GM12878 (cell line): ENCODE data around the gene PGLYRP3. TPM values are rescaled to one million over a fixed set of nuclear protein-coding genes. Genes with fewer than 3 reads are reported as not detected.

Experiments
- ATAC-seq: fragments of 200-7000 bp; cut with Tn5 transposase; 3 replicates; pipeline ENCODE4 v1.9.1; 2020; ENCODE audit warnings: mild to moderate bottlenecking, moderate library complexity
- BruUV-seq: library from RNA; stranded (reverse); fragments of 400-500 nt; replicated peaks from 2 replicates; lab custom pipeline; 2021; lab: Mats Ljungman, UMichigan
- CTCF ChIA-PET: fragments of 300-600 bp; sonication (Branson Sonifier 250); formaldehyde crosslinking; extraction: SDS; loops from one replicate; lab custom pipeline; 2021; ENCODE audit warnings: inconsistent platforms; lab: Yijun Ruan, JAX
- POLR2A ChIA-PET: fragments of 350-600 bp; formaldehyde crosslinking; extraction: SDS; loops from one replicate; lab custom pipeline; 2021; ENCODE audit warnings: inconsistent platforms; lab: Charles Lee
- RAD21 ChIA-PET: fragments of 300-600 bp; sonication (Branson Sonifier 250); formaldehyde crosslinking; loops from one replicate; lab custom pipeline; 2023; ENCODE audit warnings: antibody characterized with exemption; ENCODE audit not compliant: unreplicated experiment; lab: Charles Lee
- SMC1A ChIA-PET: fragments of 300-600 bp; sonication (Branson Sonifier 250); formaldehyde crosslinking; loops from one replicate; lab custom pipeline; 2023; ENCODE audit not compliant: unreplicated experiment, uncharacterized antibody; lab: Charles Lee
- DNase-seq: peaks from one replicate; pipeline ENCODE4 v3.0.0-alpha.2; 2011; ENCODE audit warnings: low read depth, low spot score
- FAIRE-seq: peaks from 3 replicates; lab custom pipeline; 2011; peaks lifted over from hg19 to GRCh38; lab: Jason Lieb, UNC
- H2AFZ ChIP-seq: 2 replicates; pipeline ENCODE4 v1.6.0; 2011; ENCODE audit warnings: low read depth, low read length, control low read depth; ENCODE audit not compliant: control insufficient read depth
- H3K27ac ChIP-seq: 2 replicates; pipeline ENCODE4 v1.5.1; 2011; ENCODE audit warnings: control low read depth; ENCODE audit not compliant: control insufficient read depth, insufficient read depth
- H3K27me3 ChIP-seq, 2 experiments: replicated peaks in 1 of 2; 2 replicates each; pipeline versions ENCODE4 v1.6.0 to v1.6.1; 2011; ENCODE audit warnings: low read length in 1 of 2; ENCODE audit not compliant: control insufficient read depth in 2 of 2, insufficient read depth in 2 of 2
- H3K36me3 ChIP-seq, 2 experiments: 2 replicates each; pipeline ENCODE4 v1.5.1; 2011; ENCODE audit warnings: low read length in 1 of 2; ENCODE audit not compliant: control insufficient read depth in 2 of 2, insufficient read depth in 2 of 2
- H3K4me1 ChIP-seq: 2 replicates; pipeline ENCODE4 v1.6.1; 2011; ENCODE audit warnings: mild to moderate bottlenecking, low read length, moderate library complexity, mixed read lengths; ENCODE audit not compliant: control insufficient read depth, insufficient read depth
- H3K4me2 ChIP-seq: 2 replicates; pipeline ENCODE4 v1.6.0; 2011; ENCODE audit warnings: control low read depth; ENCODE audit not compliant: control insufficient read depth, insufficient read depth
- H3K4me3 ChIP-seq: fragments of 200-600 bp; sonication (generic); 2 replicates; pipeline ENCODE4 v1.5.1; 2016
- H3K79me2 ChIP-seq: 2 replicates; pipeline ENCODE4 v1.6.0; 2011; ENCODE audit warnings: low read length; ENCODE audit not compliant: control insufficient read depth, insufficient read depth
- H3K9ac ChIP-seq: 2 replicates; pipeline ENCODE4 v1.8.0; 2011; ENCODE audit warnings: low read length, control low read depth, mixed read lengths; ENCODE audit not compliant: control insufficient read depth, insufficient read depth
- H3K9me3 ChIP-seq: replicated peaks from 3 replicates; pipeline ENCODE4 v1.5.1; 2011; ENCODE audit warnings: mild to moderate bottlenecking, low read length; ENCODE audit not compliant: control insufficient read depth, insufficient read depth
- H4K20me1 ChIP-seq: 2 replicates; pipeline ENCODE4 v1.6.0; 2011; ENCODE audit not compliant: control insufficient read depth, insufficient read depth
- BRCA1 ChIP-seq: IDR thresholded peaks from 2 replicates; pipeline ENCODE4 v1.6.1; 2011; ENCODE audit warnings: low read depth, low read length, improper control_type of control experiment
- ETV6 ChIP-seq, 2 experiments: fragments of 450-650 bp in 1 of 2; IDR thresholded peaks in 1 of 2; conservative IDR thresholded peaks in 1 of 2; 2 replicates each; pipeline ENCODE4 v1.6.1; 2014; ENCODE audit warnings: antibody characterized with exemption in 1 of 2, borderline replicate concordance in 1 of 2, low read depth in 1 of 2, mild to moderate bottlenecking in 1 of 2, moderate library complexity in 1 of 2
- FOXK2 ChIP-seq: fragments of 450-650 bp; IDR thresholded peaks from 2 replicates; pipeline ENCODE4 v1.6.1; 2017; ENCODE audit warnings: mild to moderate bottlenecking, moderate library complexity
- IRF4 ChIP-seq: IDR thresholded peaks from 2 replicates; pipeline ENCODE4 v1.6.1; 2011; ENCODE audit warnings: low read depth, low read length
- KDM1A ChIP-seq: fragments of 200-600 bp; sonication (generic); IDR thresholded peaks from 2 replicates; pipeline ENCODE4 v1.6.1; 2016; ENCODE audit warnings: borderline replicate concordance
- KLF5 ChIP-seq: fragments of 450-650 bp; IDR thresholded peaks from 2 replicates; pipeline ENCODE4 v1.6.1; 2014; ENCODE audit warnings: mild to moderate bottlenecking; ENCODE audit not compliant: partially characterized antibody
- RUNX3 ChIP-seq: IDR thresholded peaks from 2 replicates; pipeline ENCODE4 v1.6.1; 2012; ENCODE audit warnings: low read length, inconsistent platforms
- TARDBP ChIP-seq: IDR thresholded peaks from 2 replicates; pipeline ENCODE4 v1.6.1; 2016; ENCODE audit warnings: borderline replicate concordance
- WGBS: methylation state at CpG from one replicate; pipeline ENCODE4 v1.1.6; 2016; ENCODE audit warnings: low lambda C conversion rate; ENCODE audit not compliant: insufficient replicate concordance, insufficient coverage; ENCODE audit errors: missing lambda C conversion rate; 5-methylcytosine and 5-hydroxymethylcytosine counted together
- in situ Hi-C: fragments of 300-500 bp; cut with MboI; formaldehyde crosslinking; loops from 9 replicates; pipeline ENCODE4 v1.14.3; 2018; ENCODE audit warnings: mixed read lengths
- intact Hi-C: fragments of 100-400 bp; cut with micrococcal nuclease; formaldehyde crosslinking; loops from one replicate; pipeline ENCODE4 v1.14.2; 2022; ENCODE audit not compliant: unreplicated experiment
- polyA plus RNA-seq, 11 experiments: library from polyadenylated mRNA; depleted of rRNA in 4 of 11; unstranded in 6 of 11; stranded (reverse) in 5 of 11; fragments of >200 nt; fragmentation: Nextera tagmentation in 4 of 11; fragmentation: Illumina TruSeq in 1 of 11; extraction: Ambion mirVana in 4 of 11; extraction: Trizol in 1 of 11; gene quantifications; 1 replicate in 1 of 11; 2 replicates in 10 of 11; pipeline versions ENCODE4 v1.2.1 to v1.2.3, GENCODE V29; 2011 to 2016; ENCODE audit warnings: inconsistent platforms in 2 of 11, missing spikeins in 2 of 11, low read depth in 1 of 11
- total RNA-seq, 4 experiments: library from RNA; depleted of rRNA in 3 of 4; stranded (reverse); fragments of >200 nt in 3 of 4; fragmentation: Illumina TruSeq in 1 of 4; extraction: Trizol in 1 of 4; gene quantifications; 2 replicates each; pipeline versions ENCODE4 v1.2.1 to v1.2.3, GENCODE V29; 2013 to 2021
- TF ChIP-seq, protein P1 (sequence below): fragments of 450-650 bp; IDR thresholded peaks from 2 replicates; pipeline ENCODE4 v1.6.1; 2017; ENCODE audit warnings: mild to moderate bottlenecking, moderate library complexity
- TF ChIP-seq, protein P2 (sequence below): fragments of 450-650 bp; IDR thresholded peaks from 2 replicates; pipeline ENCODE4 v1.6.1; 2016; ENCODE audit warnings: mild to moderate bottlenecking, moderate library complexity, borderline replicate concordance
- TF ChIP-seq, protein P3 (sequence below): fragments of 450-650 bp; IDR thresholded peaks from 2 replicates; pipeline ENCODE4 v1.6.1; 2016; ENCODE audit warnings: mild to moderate bottlenecking

The PGLYRP3 gene
- total and polyA plus RNA-seq, 10 of the 15 experiments (the other 5 are each of a cell fraction or from before 2014, with no cell fraction given) = 0.10 to 0.49 (median 0.18) TPM; not detected in 7

DNA sequence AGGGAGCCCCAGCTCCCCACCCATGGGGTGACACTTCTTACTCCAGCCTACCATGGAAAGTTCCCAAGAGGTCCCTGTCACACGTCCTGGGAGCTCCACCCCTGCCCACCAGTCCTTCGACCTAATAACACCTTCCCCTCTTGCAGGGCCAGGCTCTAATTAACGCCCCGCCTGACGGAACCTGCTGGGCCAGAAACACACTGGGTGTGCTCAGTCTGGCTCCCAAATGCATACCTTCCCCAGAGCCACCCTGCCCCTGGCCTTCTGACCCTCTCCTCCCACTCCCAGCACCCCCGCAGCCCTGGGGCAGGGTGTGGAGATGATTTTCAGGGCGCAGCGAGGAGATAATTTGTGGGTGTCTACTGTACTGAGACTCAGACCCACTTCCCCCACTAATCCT lies 20.6 kb downstream of the PGLYRP3 start (continued):
- TF ChIP-seq, protein P1, sequence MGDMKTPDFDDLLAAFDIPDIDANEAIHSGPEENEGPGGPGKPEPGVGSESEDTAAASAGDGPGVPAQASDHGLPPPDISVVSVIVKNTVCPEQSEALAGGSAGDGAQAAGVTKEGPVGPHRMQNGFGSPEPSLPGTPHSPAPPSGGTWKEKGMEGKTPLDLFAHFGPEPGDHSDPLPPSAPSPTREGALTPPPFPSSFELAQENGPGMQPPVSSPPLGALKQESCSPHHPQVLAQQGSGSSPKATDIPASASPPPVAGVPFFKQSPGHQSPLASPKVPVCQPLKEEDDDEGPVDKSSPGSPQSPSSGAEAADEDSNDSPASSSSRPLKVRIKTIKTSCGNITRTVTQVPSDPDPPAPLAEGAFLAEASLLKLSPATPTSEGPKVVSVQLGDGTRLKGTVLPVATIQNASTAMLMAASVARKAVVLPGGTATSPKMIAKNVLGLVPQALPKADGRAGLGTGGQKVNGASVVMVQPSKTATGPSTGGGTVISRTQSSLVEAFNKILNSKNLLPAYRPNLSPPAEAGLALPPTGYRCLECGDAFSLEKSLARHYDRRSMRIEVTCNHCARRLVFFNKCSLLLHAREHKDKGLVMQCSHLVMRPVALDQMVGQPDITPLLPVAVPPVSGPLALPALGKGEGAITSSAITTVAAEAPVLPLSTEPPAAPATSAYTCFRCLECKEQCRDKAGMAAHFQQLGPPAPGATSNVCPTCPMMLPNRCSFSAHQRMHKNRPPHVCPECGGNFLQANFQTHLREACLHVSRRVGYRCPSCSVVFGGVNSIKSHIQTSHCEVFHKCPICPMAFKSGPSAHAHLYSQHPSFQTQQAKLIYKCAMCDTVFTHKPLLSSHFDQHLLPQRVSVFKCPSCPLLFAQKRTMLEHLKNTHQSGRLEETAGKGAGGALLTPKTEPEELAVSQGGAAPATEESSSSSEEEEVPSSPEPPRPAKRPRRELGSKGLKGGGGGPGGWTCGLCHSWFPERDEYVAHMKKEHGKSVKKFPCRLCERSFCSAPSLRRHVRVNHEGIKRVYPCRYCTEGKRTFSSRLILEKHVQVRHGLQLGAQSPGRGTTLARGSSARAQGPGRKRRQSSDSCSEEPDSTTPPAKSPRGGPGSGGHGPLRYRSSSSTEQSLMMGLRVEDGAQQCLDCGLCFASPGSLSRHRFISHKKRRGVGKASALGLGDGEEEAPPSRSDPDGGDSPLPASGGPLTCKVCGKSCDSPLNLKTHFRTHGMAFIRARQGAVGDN = no peak

DNA sequence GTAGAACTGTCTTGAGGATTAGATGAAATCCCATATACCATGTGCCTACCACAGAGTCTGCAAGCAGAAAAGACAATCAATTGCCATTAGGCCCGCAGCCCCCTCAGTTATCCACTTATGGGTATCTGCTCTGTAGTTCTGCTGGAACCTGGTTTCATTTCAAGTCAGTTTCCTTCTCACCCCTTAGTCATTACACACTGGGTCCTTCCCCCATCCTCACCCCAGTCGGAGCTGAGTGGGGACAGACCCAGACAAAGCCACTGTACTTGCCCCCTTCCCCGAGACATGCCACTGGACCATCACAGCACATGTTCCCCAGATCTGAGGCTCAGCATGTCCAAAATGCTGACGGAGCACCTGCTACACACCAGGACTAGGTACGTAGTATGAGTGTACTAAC lies 21.2 kb downstream of the PGLYRP3 start:
- DNase-seq (peak; percentile 21), FAIRE-seq (no peak), ATAC-seq (peak; percentile 87)
- 0% methylated on average over 5 of the region's 5 CpGs for WGBS
- Histone ChIP-seq H4K20me1 (no peaks in the 10 kb centered on the region), H3K27me3 (no peaks in the 10 kb centered on the region), H3K9ac (no peak overlapping the region), H3K4me2 (0 out of 2 replicates have a peak overlapping the region, but pooled peaks have one; percentile 13), H2AFZ (no peak overlapping the region; the same call in 1 of the 2 replicates), H3K4me1 (peaks cover 9% of the 10 kb centered on the region), H3K79me2 (no peaks in the 10 kb centered on the region), H3K9me3 (no peaks in the 10 kb centered on the region), H3K27ac (no peak overlapping the region), H3K36me3 (no peaks in the 10 kb centered on the region), H3K4me3 (no peak overlapping the region)
- ChIA-PET RAD21 (interaction anchor here (0.8 to 2.7 kb wide), 11 partner anchors 8 to 68 kb away, joined by 3 to 26 read pairs (median 5); partner anchors contain the start of gene PGLYRP4), SMC1A (interaction anchor here (0.7 to 2.4 kb wide), 15 partner anchors 11 to 99 kb away, joined by 3 to 16 read pairs (median 4); no protein-coding TSS in a partner anchor), POLR2A (interaction anchor here (0.8 to 1.6 kb wide), 3 partner anchors 29 to 55 kb away, joined by 4 to 7 read pairs (median 6); no protein-coding TSS in a partner anchor), CTCF (interaction anchor here (0.5 to 6.4 kb wide), 18 partner anchors 11 to 422 kb away, joined by 3 to 66 read pairs (median 5); no protein-coding TSS in a partner anchor)
- in situ Hi-C loops (no loop called here), intact Hi-C loops (no loop called here)
- no TSS peak for BruUV-seq
- no peak for TF ChIP-seq FOXK2
- no peak for TF ChIP-seq TARDBP
- no peak for TF ChIP-seq KLF5
- TF ChIP-seq ETV6 (conservative IDR thresholded peaks at IDR 0.05 in 1 of 2, IDR thresholded peaks at IDR 0.05 in 1 of 2; ENCODE audit: borderline replicate concordance in 1 of 2, low read depth in 1 of 2) = peak in 1 of 2 experiments; percentile 42; a peak in 1 of 4 replicates
- TF ChIP-seq, protein P2, sequence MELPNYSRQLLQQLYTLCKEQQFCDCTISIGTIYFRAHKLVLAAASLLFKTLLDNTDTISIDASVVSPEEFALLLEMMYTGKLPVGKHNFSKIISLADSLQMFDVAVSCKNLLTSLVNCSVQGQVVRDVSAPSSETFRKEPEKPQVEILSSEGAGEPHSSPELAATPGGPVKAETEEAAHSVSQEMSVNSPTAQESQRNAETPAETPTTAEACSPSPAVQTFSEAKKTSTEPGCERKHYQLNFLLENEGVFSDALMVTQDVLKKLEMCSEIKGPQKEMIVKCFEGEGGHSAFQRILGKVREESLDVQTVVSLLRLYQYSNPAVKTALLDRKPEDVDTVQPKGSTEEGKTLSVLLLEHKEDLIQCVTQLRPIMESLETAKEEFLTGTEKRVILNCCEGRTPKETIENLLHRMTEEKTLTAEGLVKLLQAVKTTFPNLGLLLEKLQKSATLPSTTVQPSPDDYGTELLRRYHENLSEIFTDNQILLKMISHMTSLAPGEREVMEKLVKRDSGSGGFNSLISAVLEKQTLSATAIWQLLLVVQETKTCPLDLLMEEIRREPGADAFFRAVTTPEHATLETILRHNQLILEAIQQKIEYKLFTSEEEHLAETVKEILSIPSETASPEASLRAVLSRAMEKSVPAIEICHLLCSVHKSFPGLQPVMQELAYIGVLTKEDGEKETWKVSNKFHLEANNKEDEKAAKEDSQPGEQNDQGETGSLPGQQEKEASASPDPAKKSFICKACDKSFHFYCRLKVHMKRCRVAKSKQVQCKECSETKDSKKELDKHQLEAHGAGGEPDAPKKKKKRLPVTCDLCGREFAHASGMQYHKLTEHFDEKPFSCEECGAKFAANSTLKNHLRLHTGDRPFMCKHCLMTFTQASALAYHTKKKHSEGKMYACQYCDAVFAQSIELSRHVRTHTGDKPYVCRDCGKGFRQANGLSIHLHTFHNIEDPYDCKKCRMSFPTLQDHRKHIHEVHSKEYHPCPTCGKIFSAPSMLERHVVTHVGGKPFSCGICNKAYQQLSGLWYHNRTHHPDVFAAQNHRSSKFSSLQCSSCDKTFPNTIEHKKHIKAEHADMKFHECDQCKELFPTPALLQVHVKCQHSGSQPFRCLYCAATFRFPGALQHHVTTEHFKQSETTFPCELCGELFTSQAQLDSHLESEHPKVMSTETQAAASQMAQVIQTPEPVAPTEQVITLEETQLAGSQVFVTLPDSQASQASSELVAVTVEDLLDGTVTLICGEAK = no peak
- TF ChIP-seq BRCA1 = no peak
- TF ChIP-seq RUNX3 = peak; percentile 15; the same call in 1 of the 2 replicates
- TF ChIP-seq, protein P3, sequence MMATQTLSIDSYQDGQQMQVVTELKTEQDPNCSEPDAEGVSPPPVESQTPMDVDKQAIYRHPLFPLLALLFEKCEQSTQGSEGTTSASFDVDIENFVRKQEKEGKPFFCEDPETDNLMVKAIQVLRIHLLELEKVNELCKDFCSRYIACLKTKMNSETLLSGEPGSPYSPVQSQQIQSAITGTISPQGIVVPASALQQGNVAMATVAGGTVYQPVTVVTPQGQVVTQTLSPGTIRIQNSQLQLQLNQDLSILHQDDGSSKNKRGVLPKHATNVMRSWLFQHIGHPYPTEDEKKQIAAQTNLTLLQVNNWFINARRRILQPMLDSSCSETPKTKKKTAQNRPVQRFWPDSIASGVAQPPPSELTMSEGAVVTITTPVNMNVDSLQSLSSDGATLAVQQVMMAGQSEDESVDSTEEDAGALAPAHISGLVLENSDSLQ = no peak
- no peak for TF ChIP-seq KDM1A
- TF ChIP-seq IRF4 = peak; percentile 21; the same call in 1 of the 2 replicates
